Natural killer cell (primary cell): Measurements from ENCODE around the gene KIAA0513. TPM values are rescaled to one million over a fixed set of nuclear protein-coding genes. Genes with fewer than 3 reads are reported as not detected.

Experiments used
- ATAC-seq, 3 donors: fragments of 150-1000 bp in 2 of 3; fragments of 200-7000 bp in 1 of 3; cut with Tn5 transposase; 1 replicate in 1 of 3; 2 replicates in 2 of 3; pipeline ENCODE4 v1.10.0; 2021; ENCODE audit warnings: mild to moderate bottlenecking in 2 of 3, moderate library complexity in 2 of 3
- DNase-seq, 2 donors: peaks; one replicate each; pipeline versions ENCODE4 v3.0.0 to v3.0.0-alpha.2; 2013 to 2021; ENCODE audit warnings: mixed read lengths in 1 of 2
- H3K27ac ChIP-seq: one replicate; pipeline ENCODE4 v1.5.1; 2013; ENCODE audit warnings: mild to moderate bottlenecking, low read length
- H3K27me3 ChIP-seq: one replicate; pipeline ENCODE4 v1.6.1; 2013; ENCODE audit warnings: low read length; ENCODE audit not compliant: control insufficient read depth, insufficient read depth
- H3K36me3 ChIP-seq: one replicate; pipeline ENCODE4 v1.6.1; 2013; ENCODE audit warnings: low read length; ENCODE audit not compliant: control insufficient read depth, insufficient read depth
- H3K4me1 ChIP-seq: one replicate; pipeline ENCODE4 v1.6.1; 2013; ENCODE audit warnings: low read length; ENCODE audit not compliant: control insufficient read depth, insufficient read depth
- H3K4me3 ChIP-seq: one replicate; pipeline ENCODE4 v1.5.1; 2013; ENCODE audit warnings: low read length
- H3K9me3 ChIP-seq: one replicate; pipeline ENCODE4 v1.6.1; 2013; ENCODE audit warnings: low read length; ENCODE audit not compliant: control insufficient read depth, insufficient read depth
- H3K27ac Mint-ChIP-seq, 2 donors: one replicate each; pipeline ENCODE4 v1.8.0; 2022; ENCODE audit warnings: mild to moderate bottlenecking in 2 of 2, mixed read lengths in 2 of 2, moderate library complexity in 1 of 2
- H3K27me3 Mint-ChIP-seq, 2 donors: one replicate each; pipeline ENCODE4 v1.8.0; 2022; ENCODE audit warnings: low read depth in 2 of 2, mixed read lengths in 2 of 2
- H3K36me3 Mint-ChIP-seq: one replicate; pipeline ENCODE4 v1.8.0; 2022; ENCODE audit warnings: mixed read lengths
- H3K4me1 Mint-ChIP-seq, 2 donors: one replicate each; pipeline ENCODE4 v1.8.0; 2022; ENCODE audit warnings: mixed read lengths in 2 of 2
- H3K4me3 Mint-ChIP-seq: one replicate; pipeline ENCODE4 v1.8.0; 2022; ENCODE audit warnings: mild to moderate bottlenecking, moderate library complexity, mixed read lengths
- H3K9me3 Mint-ChIP-seq, 2 donors: one replicate each; pipeline ENCODE4 v1.8.0; 2022; ENCODE audit warnings: mixed read lengths in 2 of 2
- WGBS: methylation state at CpG from one replicate; pipeline ENCODE4 v1.1.7; 2013; ENCODE audit warnings: missing lambda C conversion rate; ENCODE audit not compliant: insufficient coverage; 5-methylcytosine and 5-hydroxymethylcytosine counted together
- intact Hi-C: fragments of 100-400 bp; cut with micrococcal nuclease; formaldehyde crosslinking; loops from one replicate; pipeline ENCODE4 v1.14.2; 2022
- total RNA-seq, 4 donors: library from RNA; stranded (reverse); fragments of 120-200 nt in 1 of 4; gene quantifications; one replicate each; pipeline versions ENCODE4 v1.2.3 to v1.2.4, GENCODE V29; 2013 to 2022
- TF ChIP-seq, protein P1 (sequence below): fragments of 200-600 bp; IDR thresholded peaks from one replicate; pipeline ENCODE4 v1.8.0; 2022; ENCODE audit warnings: antibody characterized with exemption

The KIAA0513 gene
- total RNA-seq, 3 donors from 2014 or later (not counting 1 experiment from before 2014, with no cell fraction given) = 7.9 to 17.7 (median 12.1) TPM

DNA sequence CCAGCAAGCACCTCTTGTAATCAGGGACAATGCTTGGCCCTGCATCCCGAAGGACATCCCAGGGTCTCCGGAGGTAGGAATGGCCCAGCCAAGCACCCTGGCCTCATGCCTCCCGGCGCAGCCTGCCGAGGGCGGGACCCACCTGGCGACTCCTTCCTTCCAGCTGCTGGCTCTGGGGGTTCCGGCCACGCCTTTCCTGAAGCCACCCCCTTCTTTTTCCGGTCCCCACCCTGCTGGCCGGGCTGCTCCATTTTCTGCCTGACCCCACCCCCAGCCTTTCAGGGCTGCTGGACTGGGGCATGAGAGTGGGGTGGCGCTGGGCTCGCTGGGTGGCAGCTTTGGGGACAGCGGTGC lies 107.2 kb downstream of the KIAA0513 start:
- Mint-ChIP-seq H3K4me3 (no peak overlapping the region), H3K27ac (no peak overlapping the region), H3K36me3 (no peaks in the 10 kb centered on the region), H3K4me1 (peaks cover 20 to 27% of the 10 kb centered on the region in 2 donors), H3K27me3 (peaks cover 24 to 27% of the 10 kb centered on the region in 2 donors), H3K9me3 (no peaks in the 10 kb centered on the region)
- Histone ChIP-seq H3K27ac (no peak overlapping the region), H3K4me3 (no peak overlapping the region), H3K27me3 (peaks cover 4% of the 10 kb centered on the region), H3K36me3 (no peaks in the 10 kb centered on the region), H3K4me1 (peaks cover 41% of the 10 kb centered on the region), H3K9me3 (no peaks in the 10 kb centered on the region)
- DNase-seq (no peak), ATAC-seq (no peak)
- TF ChIP-seq, protein P1, sequence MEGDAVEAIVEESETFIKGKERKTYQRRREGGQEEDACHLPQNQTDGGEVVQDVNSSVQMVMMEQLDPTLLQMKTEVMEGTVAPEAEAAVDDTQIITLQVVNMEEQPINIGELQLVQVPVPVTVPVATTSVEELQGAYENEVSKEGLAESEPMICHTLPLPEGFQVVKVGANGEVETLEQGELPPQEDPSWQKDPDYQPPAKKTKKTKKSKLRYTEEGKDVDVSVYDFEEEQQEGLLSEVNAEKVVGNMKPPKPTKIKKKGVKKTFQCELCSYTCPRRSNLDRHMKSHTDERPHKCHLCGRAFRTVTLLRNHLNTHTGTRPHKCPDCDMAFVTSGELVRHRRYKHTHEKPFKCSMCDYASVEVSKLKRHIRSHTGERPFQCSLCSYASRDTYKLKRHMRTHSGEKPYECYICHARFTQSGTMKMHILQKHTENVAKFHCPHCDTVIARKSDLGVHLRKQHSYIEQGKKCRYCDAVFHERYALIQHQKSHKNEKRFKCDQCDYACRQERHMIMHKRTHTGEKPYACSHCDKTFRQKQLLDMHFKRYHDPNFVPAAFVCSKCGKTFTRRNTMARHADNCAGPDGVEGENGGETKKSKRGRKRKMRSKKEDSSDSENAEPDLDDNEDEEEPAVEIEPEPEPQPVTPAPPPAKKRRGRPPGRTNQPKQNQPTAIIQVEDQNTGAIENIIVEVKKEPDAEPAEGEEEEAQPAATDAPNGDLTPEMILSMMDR = no peak
- 71% methylated on average over 14 of the region's 14 CpGs for WGBS
- intact Hi-C loops = no loop called here

DNA sequence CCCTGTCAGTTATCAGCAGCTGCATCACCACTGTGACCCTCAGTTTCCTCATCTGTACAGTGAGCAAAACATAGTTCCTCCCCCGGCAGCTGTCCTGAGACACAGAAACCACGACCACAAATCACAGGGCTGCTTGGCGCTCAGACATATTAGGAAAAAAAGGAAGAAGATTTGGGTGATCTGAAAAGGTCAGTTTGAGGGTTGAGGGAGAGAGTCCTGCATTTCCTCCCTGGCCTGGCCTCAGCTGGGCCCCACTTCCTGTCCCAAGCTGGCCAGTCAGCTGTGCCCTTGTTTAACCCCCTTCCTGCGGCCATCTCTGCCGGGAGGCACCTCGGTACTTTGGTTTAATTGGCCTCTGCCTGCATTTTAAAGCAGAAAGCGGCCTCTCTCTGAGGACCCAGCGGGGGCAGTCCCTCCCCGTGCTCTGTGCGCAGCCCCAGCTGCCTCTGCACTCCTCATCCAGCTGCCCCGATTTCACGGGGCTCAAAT lies 108.7 kb downstream of the KIAA0513 start:
- Histone ChIP-seq H3K36me3 (no peaks in the 10 kb centered on the region), H3K9me3 (no peaks in the 10 kb centered on the region), H3K27ac (no peak overlapping the region), H3K27me3 (peaks cover 4% of the 10 kb centered on the region), H3K4me1 (peaks cover 41% of the 10 kb centered on the region), H3K4me3 (no peak overlapping the region)
- Mint-ChIP-seq H3K4me3 (no peak overlapping the region), H3K4me1 (peaks cover 20 to 29% of the 10 kb centered on the region in 2 donors), H3K36me3 (no peaks in the 10 kb centered on the region), H3K9me3 (no peaks in the 10 kb centered on the region), H3K27ac (peak overlapping the region in 1 of 2 donors; percentile 76), H3K27me3 (peaks cover 27% of the 10 kb centered on the region in 2 donors)
- TF ChIP-seq, protein P1 = no peak
- intact Hi-C loops = no loop called here
- DNase-seq (no peak), ATAC-seq (peak; percentile 34 to 39 (median 37))
- WGBS = 23% methylated on average over 10 of the region's 12 CpGs

DNA sequence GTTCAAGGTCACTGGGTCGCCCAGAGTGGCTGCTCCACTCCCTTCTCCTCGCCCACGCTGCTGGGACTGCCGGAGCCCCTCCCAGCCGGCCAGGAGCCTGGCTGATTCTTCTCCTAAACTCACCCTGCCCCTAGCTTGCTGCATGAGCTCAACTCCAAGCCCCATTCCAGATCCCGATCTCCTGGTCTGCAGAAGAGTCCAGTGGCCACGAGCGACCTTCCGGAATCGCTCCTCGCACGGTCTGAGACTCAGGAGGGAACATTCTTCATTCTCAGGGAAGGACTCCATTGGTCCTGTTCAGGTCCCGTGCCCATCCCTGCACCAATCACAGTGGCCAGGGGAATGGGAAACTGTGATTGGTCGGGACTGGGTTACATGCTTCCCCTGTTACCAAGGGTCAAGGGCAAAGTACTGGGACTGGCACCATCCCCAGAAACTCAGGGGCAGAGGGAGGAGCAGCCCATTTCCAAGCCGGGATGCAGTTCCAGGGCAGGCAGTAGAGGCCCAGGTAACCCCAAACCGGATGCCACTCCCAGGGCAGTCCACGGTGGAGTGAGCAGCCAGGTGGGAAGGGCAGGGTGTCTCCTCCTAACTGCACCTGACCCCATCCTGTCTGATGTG lies 109.2 kb downstream of the KIAA0513 start:
- Mint-ChIP-seq H3K27ac (peak overlapping the region in 1 of 2 donors; percentile 76), H3K4me1 (peaks cover 20 to 29% of the 10 kb centered on the region in 2 donors), H3K36me3 (no peaks in the 10 kb centered on the region), H3K4me3 (peak overlapping the region; percentile 37), H3K9me3 (no peaks in the 10 kb centered on the region), H3K27me3 (peaks cover 27% of the 10 kb centered on the region in 2 donors)
- H3K9me3 ChIP-seq = no peaks in the 10 kb centered on the region
- ATAC-seq (peak in 1 of 3 donors; percentile 47), DNase-seq (no peak)
- H3K27me3 ChIP-seq = peaks cover 4% of the 10 kb centered on the region
- H3K4me3 ChIP-seq = no peak overlapping the region
- intact Hi-C loops = no loop called here
- H3K27ac ChIP-seq = no peak overlapping the region
- TF ChIP-seq, protein P1 = no peak
- peaks cover 41% of the 10 kb centered on the region for H3K4me1 ChIP-seq
- no peaks in the 10 kb centered on the region for H3K36me3 ChIP-seq
- 77% methylated on average over 17 of the region's 17 CpGs for WGBS
